NCI-H2081 treated with DMSO at 0.1 percent for 48 hours (cell line): Measurements from ENCODE around the gene AHRR.
"Not testable (repeated sequence)": the region's sequence is repeated elsewhere in the genome, so short reads cannot be mapped to it uniquely, and the experiment has no call there.

Source experiments
- DNase-seq: peaks from one replicate; lab custom pipeline; 2025; lab: John Stamatoyannopoulos, UW

AHRR gene

GRCh38 chr5:459562-460272, 138.2 kb downstream of the AHRR start:
- no peak for DNase-seq

- DNase-seq, result no peak
Measured at GRCh38 chr5:460273-460625, 138.7 kb downstream of the AHRR start.

- no peak for DNase-seq
Measured at GRCh38 chr5:462051-462481, 140.6 kb downstream of the AHRR start.

- no peak for DNase-seq
Measured at GRCh38 chr5:463301-463700, 141.8 kb downstream of the AHRR start.

GRCh38 chr5:463952-464351, 142.4 kb downstream of the AHRR start:
- no peak for DNase-seq

GRCh38 chr5:464446-464842, 142.9 kb downstream of the AHRR start:
- DNase-seq, result no peak

- DNase-seq, result no peak
Measured at GRCh38 chr5:464843-465590, 143.5 kb downstream of the AHRR start.

- DNase-seq, result no peak
Measured at GRCh38 chr5:465591-466403, 144.3 kb downstream of the AHRR start.

GRCh38 chr5:466661-467310, 145.3 kb downstream of the AHRR start:
- DNase-seq, result no peak

GRCh38 chr5:468401-468800, 146.9 kb downstream of the AHRR start:
- DNase-seq, result no peak

- DNase-seq, result no peak
Measured at GRCh38 chr5:469752-470483, 148.4 kb downstream of the AHRR start.

- DNase-seq, result no peak
Measured at GRCh38 chr5:470961-471749, 149.6 kb downstream of the AHRR start.

GRCh38 chr5:471750-472058, 150.2 kb downstream of the AHRR start:
- no peak for DNase-seq

GRCh38 chr5:472076-472655, 150.7 kb downstream of the AHRR start:
- DNase-seq, result no peak

GRCh38 chr5:472656-473550, 151.4 kb downstream of the AHRR start:
- DNase-seq, result peak; percentile 57

GRCh38 chr5:473551-474192, 152.2 kb downstream of the AHRR start:
- no peak for DNase-seq

- not testable (repeated sequence) for DNase-seq
Measured at GRCh38 chr5:474232-474839, 152.8 kb downstream of the AHRR start.

- DNase-seq, result no peak
Measured at GRCh38 chr5:474840-475661, 153.5 kb downstream of the AHRR start.
